Ovary (tissue), 3 donors: ENCODE data around the gene COX7A1.

Experiments
- EP300 ChIP-seq: sonication (generic); formaldehyde crosslinking; IDR thresholded peaks from one replicate; pipeline ENCODE4 v1.6.1; 2017; ENCODE audit warnings: antibody characterized with exemption
- POLR2A ChIP-seq: fragments of 450-650 bp; IDR thresholded peaks from one replicate; pipeline ENCODE4 v1.6.1; 2017; ENCODE audit warnings: antibody characterized with exemption, mild to moderate bottlenecking, moderate library complexity
- TF ChIP-seq, protein P1 (sequence below), 3 donors: fragments of 450-650 bp in 2 of 3; fragments of 200-600 bp in 1 of 3; IDR thresholded peaks; one replicate each; pipeline versions ENCODE4 v1.5.1 to v1.8.0; 2016 to 2022; ENCODE audit warnings: antibody characterized with exemption in 3 of 3, mild to moderate bottlenecking in 1 of 3
- donor health status: DM: no; HTN: no; CAD: no.

DNA sequence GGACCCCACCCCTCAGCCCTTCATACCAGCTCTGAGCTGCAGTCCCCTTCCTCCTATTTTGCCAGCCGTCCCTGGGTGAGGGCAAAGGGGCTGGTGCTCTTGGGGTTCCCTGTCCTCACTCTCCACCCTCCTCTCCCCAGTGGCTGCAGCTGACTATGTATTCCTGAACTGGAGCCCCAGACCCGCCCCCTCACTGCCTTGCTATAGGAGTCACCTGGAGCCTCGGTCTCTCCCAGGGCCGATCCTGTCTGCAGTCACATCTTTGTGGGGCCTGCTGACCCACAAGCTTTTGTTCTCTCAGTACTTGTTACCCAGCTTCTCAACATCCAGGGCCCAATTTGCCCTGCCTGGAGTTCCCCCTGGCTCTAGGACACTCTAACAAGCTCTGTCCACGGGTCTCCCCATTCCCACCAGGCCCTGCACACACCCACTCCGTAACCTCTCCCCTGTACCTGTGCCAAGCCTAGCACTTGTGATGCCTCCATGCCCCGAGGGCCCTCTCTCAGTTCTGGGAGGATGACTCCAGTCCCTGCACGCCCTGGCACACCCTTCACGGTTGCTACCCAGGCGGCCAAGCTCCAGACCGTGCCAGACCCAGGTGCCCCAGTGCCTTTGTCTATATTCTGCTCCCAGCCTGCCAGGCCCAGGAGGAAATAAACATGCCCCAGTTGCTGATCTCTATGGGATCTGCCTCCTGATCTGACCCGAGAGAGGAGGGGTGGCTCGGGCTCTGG, 2.4 kb downstream of the COX7A1 start:
- TF ChIP-seq, protein P1, sequence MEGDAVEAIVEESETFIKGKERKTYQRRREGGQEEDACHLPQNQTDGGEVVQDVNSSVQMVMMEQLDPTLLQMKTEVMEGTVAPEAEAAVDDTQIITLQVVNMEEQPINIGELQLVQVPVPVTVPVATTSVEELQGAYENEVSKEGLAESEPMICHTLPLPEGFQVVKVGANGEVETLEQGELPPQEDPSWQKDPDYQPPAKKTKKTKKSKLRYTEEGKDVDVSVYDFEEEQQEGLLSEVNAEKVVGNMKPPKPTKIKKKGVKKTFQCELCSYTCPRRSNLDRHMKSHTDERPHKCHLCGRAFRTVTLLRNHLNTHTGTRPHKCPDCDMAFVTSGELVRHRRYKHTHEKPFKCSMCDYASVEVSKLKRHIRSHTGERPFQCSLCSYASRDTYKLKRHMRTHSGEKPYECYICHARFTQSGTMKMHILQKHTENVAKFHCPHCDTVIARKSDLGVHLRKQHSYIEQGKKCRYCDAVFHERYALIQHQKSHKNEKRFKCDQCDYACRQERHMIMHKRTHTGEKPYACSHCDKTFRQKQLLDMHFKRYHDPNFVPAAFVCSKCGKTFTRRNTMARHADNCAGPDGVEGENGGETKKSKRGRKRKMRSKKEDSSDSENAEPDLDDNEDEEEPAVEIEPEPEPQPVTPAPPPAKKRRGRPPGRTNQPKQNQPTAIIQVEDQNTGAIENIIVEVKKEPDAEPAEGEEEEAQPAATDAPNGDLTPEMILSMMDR (IDR thresholded peaks at IDR 0.05), result no peak
- no peak for TF ChIP-seq POLR2A
- TF ChIP-seq EP300, result no peak
